ENCODE data around the gene ARMH1. TPM values are rescaled to one million over a fixed set of nuclear protein-coding genes. Genes with fewer than 3 reads are reported as not detected.
"Not testable (repeated sequence)": the region's sequence is repeated elsewhere in the genome, so short reads cannot be mapped to it uniquely, and the experiment has no call there.

The ARMH1 gene
- total and polyA plus RNA-seq, 8 donors: 4.0 to 8.1 (median 6.3) TPM

- intact Hi-C loops (cut with DNase I): no loop called here
- no peak for TF ChIP-seq CTCF (IDR thresholded peaks at IDR 0.05)
- Histone ChIP-seq H3K9me3 (no peaks in the 10 kb centered on the region), H3K4me1 (peaks cover 0 to 7% of the 10 kb centered on the region in 2 donors), H3K36me3 (no peaks in the 10 kb centered on the region), H3K27me3 (no peaks in the 10 kb centered on the region), H3K27ac (no peak overlapping the region), H3K4me3 (no peak overlapping the region)
- no peak for DNase-seq
- no peak for ATAC-seq
These were observed 21.2 kb downstream of the ARMH1 start for GRCh38 chr1:44695671-44696070.

- Histone ChIP-seq H3K9me3 (no peaks in the 10 kb centered on the region), H3K4me3 (no peak overlapping the region), H3K27ac (no peak overlapping the region), H3K4me1 (peaks cover 0 to 7% of the 10 kb centered on the region in 2 donors), H3K36me3 (no peaks in the 10 kb centered on the region), H3K27me3 (no peaks in the 10 kb centered on the region)
- ATAC-seq (no peak), DNase-seq (no peak)
- intact Hi-C loops (cut with DNase I): no loop called here
- TF ChIP-seq CTCF (IDR thresholded peaks at IDR 0.05): no peak
These were observed 21.6 kb downstream of the ARMH1 start for GRCh38 chr1:44696101-44696500.

DNA sequence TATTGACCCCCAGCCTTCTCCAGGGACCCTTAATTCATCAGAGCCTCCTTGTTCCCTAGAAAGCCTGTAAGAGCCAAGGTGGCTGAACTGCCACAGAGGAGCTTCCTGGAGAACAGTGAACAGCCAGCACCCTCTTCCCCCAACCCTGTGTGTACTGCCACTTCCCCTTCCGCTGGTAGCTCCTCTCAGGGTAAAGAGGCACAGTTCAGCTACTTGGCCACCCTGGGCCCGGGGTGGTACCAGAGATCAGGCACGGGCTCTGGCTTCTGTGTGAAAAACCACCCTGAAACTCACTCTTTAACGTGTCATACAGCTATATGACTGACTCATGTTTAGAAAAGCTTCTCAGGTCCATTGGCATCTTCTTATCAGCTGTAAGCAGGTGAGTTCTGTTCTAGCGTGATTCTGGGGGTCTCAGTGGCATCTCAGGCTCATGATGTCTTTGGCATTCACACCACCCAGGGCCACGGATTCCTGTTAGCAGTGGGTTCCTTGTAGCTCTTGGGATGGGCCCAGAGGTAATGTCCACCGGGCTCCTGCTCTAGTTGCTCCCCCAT is 22.4 kb downstream of the ARMH1 start:
- intact Hi-C loops (cut with DNase I): no loop called here
- ATAC-seq: peak; percentile 53
- Histone ChIP-seq H3K9me3 (no peaks in the 10 kb centered on the region), H3K4me3 (no peak overlapping the region), H3K27me3 (no peaks in the 10 kb centered on the region), H3K4me1 (peaks cover 0 to 7% of the 10 kb centered on the region in 2 donors), H3K36me3 (no peaks in the 10 kb centered on the region), H3K27ac (no peak overlapping the region)
- DNase-seq: peak in 1 of 4 donors; percentile 41
- no peak for TF ChIP-seq CTCF (IDR thresholded peaks at IDR 0.05)

DNA sequence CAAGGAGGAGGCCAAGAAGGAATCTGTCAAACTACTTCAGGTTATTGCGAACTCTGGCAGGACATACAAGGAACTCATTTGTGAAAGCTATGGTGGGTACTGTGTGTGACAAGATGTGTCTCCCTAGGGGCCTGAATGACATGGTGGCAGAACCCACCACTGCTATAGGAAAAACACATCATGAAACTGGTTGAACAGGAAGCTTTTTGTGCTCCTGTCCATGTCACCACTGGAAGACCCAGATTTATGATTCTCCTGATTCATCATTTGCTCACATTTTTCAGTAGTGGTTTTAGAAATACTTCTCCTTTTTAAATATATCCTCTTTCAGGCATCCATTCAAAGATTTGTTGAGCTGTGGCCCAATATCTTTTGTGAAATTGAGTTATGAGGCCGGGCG is 23.6 kb downstream of the ARMH1 start:
- intact Hi-C loops (cut with DNase I): no loop called here
- H3K9me3 ChIP-seq: no peaks in the 10 kb centered on the region
- no peak overlapping the region for H3K4me3 ChIP-seq
- DNase-seq (no peak), ATAC-seq (no peak)
- no peaks in the 10 kb centered on the region for H3K27me3 ChIP-seq
- H3K36me3 ChIP-seq: no peaks in the 10 kb centered on the region
- no peak for TF ChIP-seq CTCF (IDR thresholded peaks at IDR 0.05)
- no peak overlapping the region for H3K27ac ChIP-seq
- H3K4me1 ChIP-seq: peaks cover 0 to 7% of the 10 kb centered on the region in 2 donors

GRCh38 chr1:44699375-44699774 is 24.9 kb downstream of the ARMH1 start:
- H3K9me3 ChIP-seq; H3K27me3 ChIP-seq; ATAC-seq; H3K27ac ChIP-seq; intact Hi-C loops (cut with DNase I); H3K4me3 ChIP-seq; H3K4me1 ChIP-seq; H3K36me3 ChIP-seq: not testable (repeated sequence)
- peak in 1 of 4 donors; percentile 0 for DNase-seq

- no peak for TF ChIP-seq CTCF (IDR thresholded peaks at IDR 0.05)
These were observed 26.1 kb downstream of the ARMH1 start for GRCh38 chr1:44700573-44700972.

More at GRCh38 chr1:44700573-44700972, 26.1 kb downstream of the ARMH1 start:
- intact Hi-C loops (cut with DNase I): no loop called here
- no peaks in the 10 kb centered on the region for H3K27me3 ChIP-seq
- peaks cover 0 to 7% of the 10 kb centered on the region in 2 donors for H3K4me1 ChIP-seq
- no peaks in the 10 kb centered on the region for H3K36me3 ChIP-seq
- ATAC-seq (peak; percentile 32), DNase-seq (no peak)
- H3K9me3 ChIP-seq: no peaks in the 10 kb centered on the region
- H3K4me3 ChIP-seq: no peak overlapping the region
- no peak overlapping the region for H3K27ac ChIP-seq

All from left lung (tissue), 10 donors.